GM18868 (cell line): ENCODE data around the gene C2orf81.
"Not testable (repeated sequence)": the region's sequence is repeated elsewhere in the genome, so short reads cannot be mapped to it uniquely, and the experiment has no call there.

Experiments
- ATAC-seq: cut with Tn5 transposase; IDR thresholded peaks from one replicate; pipeline ENCODE4 v1.9.1; 2021; ENCODE audit warnings: mild to moderate bottlenecking, moderate library complexity; ENCODE audit not compliant: unreplicated experiment

C2orf81 gene

DNA sequence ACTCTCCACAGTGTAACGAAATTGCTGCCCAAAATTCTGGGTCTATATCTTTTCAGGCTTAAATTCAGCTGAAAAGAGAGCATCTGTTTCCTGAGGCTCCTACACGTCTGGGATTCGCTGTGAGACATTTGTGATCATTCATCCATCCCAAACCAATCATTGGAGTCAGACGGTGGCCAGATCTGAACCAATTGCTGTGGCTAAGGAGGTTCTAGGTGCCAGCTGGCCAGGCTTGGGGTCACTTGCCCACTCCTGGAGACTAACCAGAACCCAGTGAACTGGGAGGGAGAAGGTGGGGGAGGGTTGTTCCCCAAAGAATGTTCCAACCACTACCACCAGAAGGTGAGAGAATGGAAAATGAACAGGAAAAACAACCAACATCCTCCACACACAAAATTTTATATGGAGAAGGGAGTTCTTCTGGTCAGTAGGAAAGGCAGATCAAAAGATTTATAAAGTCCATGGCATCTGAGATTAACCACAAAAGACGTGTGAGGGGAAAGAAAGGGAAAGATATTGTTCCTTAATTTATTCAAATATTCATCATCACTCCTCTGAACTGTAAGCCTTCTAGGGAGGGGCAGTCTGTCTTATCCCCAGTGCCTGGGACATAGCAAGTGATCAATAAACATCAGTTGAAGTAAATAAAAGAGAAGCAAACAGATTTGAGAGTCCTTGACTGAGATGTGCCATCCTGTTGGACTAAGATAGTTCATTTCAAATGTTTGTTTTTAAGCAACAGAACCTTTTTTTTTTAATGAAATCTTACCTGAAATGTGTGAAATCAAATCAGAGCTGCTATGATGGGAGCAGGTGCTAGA lies 23.3 kb upstream of the C2orf81 start:
- ATAC-seq, result no peak

DNA sequence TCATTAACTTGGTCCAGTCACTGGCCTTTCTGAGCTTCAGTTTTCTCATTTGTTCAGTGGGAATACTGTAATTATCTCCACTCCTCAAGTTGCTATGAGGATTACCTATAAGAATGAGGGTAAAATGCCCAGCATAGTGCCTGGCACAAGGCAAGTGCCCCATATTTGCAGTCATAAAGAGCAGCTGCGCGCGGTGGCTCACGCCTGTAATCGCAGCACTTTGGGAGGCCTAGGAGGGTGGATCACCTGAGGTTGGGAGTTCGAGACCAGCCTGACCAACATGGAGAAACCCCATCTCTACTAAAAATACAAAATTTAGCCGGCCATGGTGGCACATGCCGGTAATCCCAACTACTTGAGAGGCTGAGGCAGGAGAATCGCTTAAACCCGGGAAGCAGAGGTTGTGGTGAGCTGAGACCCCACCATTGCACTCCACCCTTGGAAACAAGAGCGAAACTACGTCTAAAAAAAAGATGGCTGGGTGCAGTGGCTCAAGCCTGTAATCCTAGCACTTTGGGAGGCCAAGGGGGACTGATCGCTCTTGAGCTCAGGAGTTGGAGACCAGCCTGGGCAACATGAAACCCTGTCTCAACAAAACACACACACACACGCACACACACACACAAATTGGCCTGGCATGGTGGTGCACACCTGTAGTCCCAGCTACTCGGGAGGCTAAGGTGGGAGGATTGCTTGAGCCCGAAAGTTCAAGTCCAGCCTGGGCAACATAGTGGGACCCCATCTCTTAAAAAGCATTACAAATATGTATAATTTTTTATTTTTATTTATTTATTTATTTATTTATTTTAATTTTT lies 21.3 kb upstream of the C2orf81 start:
- ATAC-seq, result not testable (repeated sequence)

DNA sequence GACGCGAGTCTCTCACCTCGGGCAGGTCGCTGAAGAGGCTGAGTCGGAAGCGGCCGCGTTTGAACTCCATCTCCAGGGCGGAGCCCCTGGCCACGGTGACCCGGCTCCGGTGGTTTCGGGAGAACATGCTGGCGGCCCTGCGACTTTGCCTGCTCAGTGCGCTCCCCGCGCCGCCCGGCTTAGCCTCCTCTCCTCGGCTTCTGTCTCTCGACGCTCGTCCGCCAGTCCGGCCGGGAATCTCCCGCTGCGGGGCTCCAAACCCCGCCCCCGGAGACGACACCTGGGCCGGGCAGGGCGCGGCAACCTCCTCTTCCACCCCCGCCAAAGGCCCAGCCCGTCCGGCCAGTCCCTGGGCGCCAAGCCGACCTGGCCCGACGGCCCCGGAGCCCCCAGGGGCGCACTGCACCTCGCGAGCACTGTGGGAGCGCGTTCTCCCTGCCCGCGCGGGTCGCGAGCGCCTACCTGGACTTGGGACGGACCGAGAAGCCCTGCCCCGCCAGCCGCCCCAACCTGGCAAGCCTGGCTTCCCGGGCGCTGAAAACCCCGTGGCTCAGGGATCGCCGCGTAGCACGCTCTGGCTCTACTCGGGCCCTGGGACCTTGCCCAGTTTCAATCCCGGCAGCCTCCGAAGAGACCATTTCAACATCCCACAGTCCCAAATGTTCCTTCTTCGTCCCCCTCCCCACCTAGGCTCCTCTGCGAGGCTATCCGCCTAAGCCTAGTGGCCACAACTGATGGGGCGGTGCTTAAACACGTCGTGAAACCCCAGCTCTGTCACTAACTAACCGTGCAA lies 20.5 kb upstream of the C2orf81 start, which contains the start of gene RTKN:
RTKN (minus strand) TSS at position 248 of the 793 bp plus-strand sequence; CDS start at position 127, 121 bp downstream.
- no peak for ATAC-seq

DNA sequence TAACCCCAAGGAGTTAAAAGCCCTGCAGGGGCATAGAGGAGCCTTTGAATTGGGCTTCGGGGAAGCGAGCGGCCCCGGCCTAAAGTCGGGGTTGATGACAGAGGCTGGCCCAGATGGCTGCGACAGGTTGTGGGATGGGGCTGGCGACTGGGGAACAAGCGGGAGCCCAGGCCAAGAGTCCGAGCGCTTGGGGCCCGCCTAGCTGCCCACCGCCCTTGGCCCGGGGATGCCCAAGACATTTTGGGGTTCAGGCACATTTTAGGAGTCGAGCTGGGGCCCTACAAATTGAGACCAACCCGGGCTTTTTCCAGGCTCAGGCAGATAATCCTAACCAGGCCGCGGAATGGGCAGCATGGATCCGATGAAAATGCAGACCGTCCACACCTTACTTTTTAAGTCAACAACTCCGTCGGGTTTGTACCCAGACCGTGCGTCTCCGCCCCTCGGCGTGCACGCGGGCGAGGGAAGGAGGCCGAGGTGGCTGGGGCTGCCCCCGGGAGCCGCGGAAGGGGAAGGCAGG lies 19.8 kb upstream of the C2orf81 start:
- no peak for ATAC-seq

DNA sequence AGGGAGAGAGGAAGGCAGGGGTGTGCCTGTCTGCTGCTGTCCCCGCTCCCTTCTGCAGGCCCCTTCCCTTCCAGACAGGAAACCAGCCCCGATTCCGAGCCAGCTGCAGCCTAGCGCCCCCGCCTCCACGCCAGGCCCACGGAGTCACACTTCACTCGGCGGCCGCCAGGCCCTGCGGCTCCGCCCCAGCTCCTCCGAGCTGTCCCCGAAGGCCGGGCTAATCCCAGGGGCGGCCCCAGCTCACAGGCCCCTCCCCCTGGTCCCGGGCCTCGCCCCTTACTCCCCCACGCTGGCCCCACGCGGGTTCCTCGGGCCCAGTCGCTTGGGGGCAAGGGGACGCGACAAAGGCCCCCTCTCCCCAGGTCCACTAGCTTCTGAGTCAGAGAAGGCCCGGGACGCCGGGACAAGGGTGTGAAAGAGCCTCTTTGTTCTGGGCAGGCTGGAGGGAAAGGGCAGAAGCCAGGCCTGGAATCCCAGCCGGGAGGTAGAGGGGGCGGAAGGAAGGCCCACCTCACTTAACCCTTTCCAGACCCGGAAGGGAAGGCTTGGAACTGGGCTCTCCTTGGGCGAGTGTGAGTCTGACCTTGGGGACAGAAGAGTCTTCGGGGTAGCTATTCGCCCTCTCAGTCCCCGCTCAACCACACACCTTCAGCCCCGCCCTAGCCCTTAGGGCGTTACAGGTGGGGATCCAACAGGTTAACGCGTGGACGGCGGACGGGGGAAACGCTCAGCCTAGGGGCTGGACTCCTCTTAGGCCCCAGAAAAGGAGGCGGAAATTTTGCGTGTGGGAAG lies 19.2 kb upstream of the C2orf81 start:
- peak; percentile 92 for ATAC-seq

DNA sequence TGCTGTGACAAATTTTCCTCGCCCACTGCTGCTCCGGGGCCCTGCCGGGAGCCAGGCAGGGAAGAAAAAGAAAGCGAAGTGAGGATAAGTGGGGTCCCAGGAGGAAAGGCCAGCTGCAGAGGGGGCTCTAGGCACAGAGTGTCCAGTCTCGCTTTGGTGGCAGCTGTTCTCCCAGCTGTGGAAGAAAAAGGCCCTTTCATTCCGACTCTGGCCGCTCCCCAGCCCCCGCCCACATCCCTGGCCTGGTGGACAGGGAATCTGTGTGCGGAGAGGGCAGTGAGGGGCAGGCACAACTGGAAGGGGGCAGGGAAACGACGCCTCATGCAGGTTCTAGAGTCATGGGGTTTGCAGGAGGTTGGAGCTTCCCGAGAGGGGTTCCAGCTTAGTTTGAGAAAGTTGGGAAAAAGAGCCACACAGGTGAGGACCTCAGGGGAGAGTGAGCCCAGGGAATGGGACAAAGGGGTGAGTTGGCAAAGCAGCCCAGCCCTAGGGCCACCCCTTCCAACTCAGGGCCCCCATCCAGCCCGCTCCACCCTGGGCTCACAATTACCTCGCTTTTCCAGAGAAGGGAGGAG lies 18.5 kb upstream of the C2orf81 start:
- no peak for ATAC-seq

DNA sequence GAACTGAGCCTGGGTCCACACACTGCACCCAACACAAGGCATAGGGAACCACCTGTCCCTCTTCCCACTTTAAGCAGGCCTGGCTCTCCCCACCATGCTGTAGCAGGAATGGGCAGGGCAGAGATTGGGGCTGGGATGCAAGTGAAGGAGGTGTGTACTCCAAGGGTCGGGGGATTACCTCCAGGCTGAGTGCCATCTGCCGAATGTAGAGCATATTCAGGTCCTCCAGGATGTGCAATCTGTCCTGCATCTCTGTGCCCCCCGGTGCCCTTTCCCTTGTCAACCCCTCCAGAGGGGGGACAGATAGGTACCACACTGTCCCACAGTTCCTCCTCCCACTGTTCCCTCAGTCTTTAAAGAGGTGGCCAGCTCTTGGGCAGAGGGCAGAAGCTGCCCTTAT lies 18.0 kb upstream of the C2orf81 start:
- no peak for ATAC-seq

DNA sequence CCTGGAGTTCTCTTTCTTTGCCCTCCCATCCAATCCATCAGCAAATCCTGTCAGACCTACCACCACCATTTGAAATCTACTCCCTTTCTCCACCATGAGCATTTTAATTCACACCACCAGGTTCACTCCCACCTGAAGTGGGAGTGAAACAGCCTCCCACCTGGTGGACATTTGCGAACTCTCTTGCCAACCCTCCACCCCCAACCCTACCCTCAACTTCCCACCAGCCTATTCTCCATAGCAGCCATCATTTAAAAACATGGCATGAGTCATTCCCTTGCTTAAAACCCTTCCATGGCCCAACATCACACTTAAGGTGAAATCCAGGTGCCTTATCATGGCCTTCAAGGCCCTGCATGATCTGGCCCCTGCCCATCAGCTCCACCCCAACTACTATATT lies 16.8 kb upstream of the C2orf81 start:
- ATAC-seq, result no peak

DNA sequence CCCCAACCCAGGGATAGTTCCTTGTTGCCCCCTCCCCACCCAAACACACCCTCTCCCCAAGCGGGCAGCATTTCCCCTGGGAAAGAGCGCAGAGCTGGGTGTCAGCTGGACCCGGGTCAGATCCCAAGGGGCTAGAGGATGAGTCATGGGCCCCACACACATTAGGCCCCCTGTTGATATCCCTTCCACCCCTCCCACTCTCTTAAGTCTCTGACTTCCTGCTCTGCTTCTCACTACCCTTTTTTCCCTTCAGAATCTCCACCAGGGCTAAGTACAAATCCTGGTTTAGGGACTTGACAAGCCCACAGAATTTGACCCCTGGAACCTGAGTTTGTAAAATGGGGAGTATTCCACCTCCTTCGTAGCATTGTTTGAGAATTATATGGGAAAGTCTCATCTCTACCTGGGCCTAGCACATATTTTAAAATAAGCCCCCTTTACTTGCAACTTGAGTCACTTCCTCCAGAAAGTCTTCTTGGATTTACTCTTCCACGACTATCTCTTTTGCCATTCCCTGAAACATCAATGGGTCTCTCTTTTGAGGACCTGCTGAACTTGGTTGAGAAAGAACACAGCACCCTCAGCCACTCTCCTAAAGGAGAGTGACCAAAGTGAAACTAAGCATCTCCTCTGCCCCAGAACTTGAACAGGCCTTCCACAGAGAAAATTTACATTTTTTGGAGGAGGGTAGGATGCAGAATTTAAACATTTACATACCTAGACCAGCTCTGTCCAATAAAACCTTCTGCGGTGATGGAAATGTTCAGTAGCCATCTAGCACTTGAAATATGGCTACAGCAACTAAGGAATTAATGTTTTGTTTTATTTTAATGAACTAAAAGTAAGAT lies 15.7 kb upstream of the C2orf81 start:
- ATAC-seq, result no peak

DNA sequence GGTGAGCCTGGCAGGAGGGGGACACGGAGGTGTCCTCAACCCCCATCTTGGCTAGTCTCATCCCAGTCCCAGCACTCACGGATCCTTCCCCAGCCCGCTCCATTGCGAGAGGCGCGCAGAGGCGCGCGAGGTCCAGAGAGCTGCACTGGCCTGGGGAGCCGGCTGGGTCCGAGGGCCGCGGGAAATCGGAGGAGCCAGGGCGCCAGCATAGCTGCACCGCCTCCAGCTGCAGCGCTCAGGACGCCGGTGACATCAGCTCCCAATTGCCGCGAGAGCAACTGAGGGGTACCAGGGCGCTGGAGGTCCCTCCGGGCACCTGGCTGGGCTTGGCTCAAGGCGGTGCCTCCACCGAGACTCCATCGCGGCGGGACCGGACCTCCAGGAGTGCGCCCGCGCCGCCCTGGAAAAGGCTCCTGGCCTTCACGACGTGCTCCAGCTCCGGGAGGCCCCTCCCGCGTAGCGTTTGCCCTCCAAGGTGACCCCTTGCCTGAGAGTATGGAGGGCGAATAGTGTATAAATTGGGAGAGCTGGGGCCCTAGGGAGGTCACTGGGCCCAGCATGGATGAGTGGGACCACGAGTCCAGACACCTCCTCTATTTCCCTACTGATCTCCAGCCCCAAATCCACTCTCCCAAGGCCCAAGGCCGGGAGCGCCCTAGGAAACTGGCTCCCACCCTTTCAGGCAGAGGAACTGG lies 14.8 kb upstream of the C2orf81 start:
- no peak for ATAC-seq

DNA sequence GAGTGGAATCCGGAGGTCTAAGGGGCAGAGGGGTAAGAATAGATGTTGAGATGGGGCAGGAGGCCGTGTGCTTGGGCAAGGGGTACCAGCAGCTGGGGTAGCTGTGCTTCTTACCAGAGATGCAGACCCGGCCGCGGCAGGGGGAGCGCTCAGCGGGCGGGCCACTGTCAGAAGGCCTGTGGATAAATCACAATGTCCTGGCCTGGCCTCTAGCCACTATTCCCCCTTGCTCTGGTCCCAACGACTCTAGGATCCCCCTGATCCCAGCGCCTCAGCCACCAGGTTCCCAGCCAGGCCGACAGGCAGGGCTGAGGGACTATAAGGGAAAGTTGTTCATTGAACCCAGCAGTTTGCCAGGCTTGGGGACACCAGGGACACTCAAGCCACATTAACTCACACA lies 9.1 kb upstream of the C2orf81 start:
- ATAC-seq, result no peak

DNA sequence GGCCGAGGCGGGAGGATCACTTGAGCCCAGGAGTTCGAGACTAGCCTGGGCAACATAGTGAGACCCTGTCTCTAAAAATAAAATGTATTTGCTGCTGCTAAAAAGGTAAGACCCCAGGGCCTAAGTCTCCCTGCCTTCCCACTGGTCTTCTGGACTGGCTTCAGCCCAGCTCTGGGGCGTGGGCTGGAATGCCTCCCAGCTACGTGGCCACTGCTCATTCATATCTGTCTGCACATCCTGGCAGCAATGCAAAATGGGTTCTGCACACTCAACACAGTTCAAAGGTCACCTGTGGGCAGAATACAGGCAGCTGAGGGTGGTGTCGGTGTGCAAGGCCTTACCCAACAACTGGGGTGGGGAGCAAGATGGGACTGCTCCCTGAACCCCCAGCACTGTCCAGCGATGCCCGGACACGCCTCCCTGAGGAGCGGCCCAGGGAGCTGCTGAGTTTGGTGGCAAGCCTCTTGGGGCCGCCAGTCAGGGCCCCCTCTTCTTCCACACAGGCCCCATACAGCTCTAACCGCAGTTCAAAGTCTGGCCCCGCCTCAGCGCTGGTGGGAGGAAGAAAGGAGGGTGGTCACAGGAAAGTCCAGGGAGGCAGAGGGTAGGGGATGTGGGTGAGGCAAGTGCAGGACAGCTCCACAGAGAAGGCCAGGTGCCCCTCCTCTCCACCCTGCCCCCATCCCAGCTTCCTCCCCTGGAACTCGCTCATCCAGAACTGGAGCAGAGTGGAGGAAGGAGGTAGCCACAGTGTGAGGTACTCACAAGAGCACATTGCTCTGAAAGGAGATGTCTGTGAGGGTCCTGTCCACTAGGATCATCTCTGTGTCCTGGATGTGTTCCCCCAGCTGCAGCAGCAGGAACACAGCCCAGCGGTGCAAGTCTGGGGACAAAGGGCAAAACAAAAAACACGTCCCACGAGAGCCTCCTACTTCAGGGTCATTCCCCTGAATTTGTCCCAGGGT lies 8.3 kb upstream of the C2orf81 start:
- no peak for ATAC-seq

DNA sequence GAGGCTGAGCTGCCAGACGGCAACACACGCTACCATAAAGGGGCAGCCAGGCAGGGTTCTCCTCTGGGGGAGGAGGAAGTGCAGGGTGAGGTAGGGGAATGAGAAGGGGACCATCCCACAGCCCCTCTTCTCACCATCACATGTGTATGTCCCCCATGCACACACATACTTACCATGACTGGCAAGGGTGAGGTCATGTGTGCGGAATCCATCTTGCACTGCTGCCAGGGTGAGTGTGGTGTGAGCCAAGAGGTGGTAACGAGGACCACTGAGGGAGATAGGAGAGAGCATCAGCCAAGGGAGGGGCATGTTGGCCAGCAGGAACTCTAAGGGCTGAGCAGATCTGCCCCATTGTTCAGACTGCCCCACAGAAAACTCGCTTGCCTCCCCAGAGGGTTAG lies 7.3 kb upstream of the C2orf81 start:
- no peak for ATAC-seq

DNA sequence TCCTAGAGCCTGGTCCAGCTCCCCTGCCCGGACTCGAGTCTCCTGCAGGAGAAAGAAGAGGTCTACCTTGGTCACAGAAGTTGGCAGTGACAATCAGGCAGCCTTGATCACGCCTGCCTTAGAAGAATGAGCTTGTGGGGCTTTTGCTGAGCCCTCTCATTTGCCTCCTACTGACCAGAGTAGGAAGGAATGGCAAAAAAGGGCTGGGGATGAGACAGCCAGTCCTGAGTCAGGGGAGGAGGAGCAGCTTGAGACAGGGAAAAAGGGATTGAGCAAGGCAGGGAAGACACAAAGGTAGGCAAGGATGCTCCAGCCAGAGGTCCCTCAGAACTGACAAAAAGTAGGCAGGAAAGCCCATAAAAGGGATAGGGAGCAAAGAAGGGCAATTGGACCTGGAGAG lies 6.1 kb upstream of the C2orf81 start:
- ATAC-seq, result no peak

DNA sequence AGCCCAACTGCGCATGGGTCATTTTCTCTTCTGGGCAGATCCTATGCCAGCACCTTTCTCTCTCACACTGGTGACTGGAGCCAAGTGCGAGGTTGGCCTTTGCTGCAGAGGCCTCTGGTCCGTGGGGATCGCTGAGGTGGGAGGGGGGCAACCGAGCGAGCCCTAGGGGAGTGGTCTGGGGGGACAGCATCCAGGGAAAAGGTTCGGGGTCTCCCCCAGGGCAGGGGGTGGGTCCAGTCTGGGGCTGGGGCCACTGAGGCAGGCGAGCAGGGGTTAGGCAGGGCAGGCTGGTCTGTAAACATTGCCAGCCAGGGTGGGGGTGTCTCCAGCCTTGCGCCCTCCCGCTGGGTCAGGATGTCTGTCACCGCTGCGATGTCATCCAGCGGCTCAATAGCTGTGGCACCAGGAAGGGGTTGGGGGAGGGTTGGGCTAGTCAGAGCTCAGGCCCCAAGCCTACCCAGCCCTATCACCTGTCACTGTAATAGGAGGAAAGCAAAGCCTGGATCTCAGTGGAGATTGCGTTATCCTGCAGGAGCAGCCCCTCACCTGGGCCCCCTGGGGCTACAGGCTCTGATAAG lies 4.9 kb upstream of the C2orf81 start:
- ATAC-seq, result no peak

DNA sequence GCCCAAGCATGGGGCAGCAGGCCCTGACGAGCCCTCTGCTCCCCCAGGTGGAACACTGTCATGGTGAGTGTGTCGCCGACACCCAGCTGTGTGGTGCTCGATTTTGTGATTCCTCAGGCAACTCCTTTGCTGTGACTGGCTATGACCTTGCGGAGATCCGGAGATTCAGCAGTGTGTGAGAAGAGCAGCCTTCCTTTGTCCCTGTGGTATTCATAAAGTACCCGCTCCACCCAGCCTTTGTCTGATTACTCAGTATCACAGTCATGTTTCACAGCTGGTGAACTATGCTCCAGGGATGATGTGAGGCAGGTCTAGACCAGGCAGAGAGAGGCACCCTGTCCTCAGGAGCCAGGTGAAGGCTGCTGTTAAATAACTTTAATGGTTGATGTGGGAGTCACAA lies 4.1 kb upstream of the C2orf81 start:
- ATAC-seq, result no peak

DNA sequence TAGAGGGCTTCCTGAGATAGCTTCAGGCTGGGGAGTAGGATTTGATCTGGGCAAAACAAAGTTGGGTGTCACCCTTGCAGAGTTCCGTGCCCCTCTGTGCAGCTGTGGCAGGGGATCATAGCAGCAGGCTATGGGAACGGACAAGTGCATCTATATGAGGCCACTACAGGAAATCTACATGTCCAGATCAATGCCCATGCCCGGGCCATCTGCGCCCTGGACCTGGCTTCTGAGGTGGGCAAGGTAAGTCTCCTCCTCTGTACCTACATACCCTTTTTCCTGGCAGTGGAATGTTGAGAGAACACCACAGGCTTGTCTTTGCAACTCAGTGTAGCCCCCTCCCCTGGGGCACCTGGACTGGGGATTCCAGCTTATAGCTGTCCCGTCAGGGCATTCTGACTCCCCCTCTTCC lies 3.6 kb upstream of the C2orf81 start:
- no peak for ATAC-seq
